WI38 (cell line): Measurements from ENCODE around the gene MYL12B.

Source experiments
- H3K4me3 ChIP-seq: 2 replicates; pipeline ENCODE4 v1.5.1; 2011; ENCODE audit warnings: low read depth, mild to moderate bottlenecking, control low read depth, low read length
- TF ChIP-seq, protein P1 (sequence below): IDR thresholded peaks from 2 replicates; pipeline ENCODE4 v1.5.1; 2012; ENCODE audit warnings: low read depth, mild to moderate bottlenecking, control low read depth, low read length

The MYL12B gene

DNA sequence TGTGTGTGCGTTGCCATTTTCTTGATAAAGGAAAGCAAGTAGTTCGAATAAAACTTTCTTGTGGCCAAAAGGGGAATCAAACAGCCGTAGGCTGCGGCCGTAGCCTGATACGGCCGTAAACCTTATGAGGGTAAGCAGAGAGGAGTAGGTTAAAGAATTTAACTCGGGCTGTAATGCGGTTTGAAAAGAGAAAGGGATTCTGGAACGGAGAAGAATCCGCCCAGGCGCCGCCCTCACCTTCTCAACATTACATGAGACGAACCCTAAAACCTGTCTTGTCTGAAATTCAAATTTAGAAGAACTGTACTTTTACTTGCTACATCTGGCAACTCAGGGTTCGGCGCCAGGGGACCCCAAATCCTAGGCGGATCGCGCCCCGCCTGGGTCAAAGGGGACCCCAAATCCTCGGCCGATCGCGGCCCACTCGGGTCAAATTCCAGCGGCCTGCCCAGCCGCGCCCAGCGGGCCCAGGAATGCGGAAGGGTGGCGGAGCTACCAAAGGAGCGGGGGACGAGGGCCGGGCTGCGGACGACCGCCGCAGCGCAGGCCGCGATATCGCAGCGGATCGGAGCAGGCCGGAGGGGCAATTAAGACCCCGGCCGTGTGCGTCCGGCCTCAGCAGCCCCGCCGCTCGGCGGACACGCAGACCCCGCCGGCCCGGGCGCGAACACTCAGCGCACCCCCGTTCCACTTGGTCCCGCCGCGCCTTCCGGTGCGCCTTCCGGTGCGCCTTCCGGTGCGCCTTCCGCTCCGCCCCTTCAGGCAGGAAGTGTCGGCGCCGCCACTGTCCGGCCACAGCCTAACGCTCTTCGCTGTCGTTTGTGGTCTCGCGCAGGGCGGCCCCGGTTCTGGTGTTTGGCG is at the start of gene MYL12B:
TSS of gene MYL12B (plus strand) at position 761 of the 861 bp plus-strand sequence. CDS start 10,766 bp downstream, outside the sequence.
- TF ChIP-seq, protein P1, sequence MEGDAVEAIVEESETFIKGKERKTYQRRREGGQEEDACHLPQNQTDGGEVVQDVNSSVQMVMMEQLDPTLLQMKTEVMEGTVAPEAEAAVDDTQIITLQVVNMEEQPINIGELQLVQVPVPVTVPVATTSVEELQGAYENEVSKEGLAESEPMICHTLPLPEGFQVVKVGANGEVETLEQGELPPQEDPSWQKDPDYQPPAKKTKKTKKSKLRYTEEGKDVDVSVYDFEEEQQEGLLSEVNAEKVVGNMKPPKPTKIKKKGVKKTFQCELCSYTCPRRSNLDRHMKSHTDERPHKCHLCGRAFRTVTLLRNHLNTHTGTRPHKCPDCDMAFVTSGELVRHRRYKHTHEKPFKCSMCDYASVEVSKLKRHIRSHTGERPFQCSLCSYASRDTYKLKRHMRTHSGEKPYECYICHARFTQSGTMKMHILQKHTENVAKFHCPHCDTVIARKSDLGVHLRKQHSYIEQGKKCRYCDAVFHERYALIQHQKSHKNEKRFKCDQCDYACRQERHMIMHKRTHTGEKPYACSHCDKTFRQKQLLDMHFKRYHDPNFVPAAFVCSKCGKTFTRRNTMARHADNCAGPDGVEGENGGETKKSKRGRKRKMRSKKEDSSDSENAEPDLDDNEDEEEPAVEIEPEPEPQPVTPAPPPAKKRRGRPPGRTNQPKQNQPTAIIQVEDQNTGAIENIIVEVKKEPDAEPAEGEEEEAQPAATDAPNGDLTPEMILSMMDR: no peak
- peak within 1 kb of the TSS; percentile 96 for H3K4me3 ChIP-seq

- TF ChIP-seq, protein P1: no peak
- no peak overlapping the region for H3K4me3 ChIP-seq
Measured at GRCh38 chr18:3212657-3213056, 49.3 kb upstream of the MYL12B start.

- no peak overlapping the region for H3K4me3 ChIP-seq
- TF ChIP-seq, protein P1: no peak
Measured at GRCh38 chr18:3213300-3214059, 48.5 kb upstream of the MYL12B start.

GRCh38 chr18:3214855-3215637 is 46.9 kb upstream of the MYL12B start:
- no peak overlapping the region for H3K4me3 ChIP-seq
- TF ChIP-seq, protein P1: no peak

DNA sequence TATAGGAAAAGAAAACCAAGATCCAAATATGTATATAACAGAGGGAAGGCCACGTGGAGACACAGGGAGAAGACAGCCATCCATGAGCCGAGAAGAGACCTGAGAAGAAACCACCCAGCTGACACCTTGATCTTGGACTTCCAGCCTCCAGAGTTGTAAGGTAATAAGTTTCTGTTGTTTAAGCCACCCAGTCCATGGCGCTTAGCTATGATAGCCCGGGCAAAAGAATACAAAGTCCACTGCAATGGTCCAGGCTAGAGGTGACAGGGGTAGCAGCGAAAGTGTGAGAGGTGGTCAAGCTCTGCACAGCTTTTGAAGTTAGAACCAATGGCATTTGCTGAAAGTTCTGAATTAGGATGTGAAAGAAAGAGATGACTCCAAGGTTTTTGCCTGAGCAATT is 44.9 kb upstream of the MYL12B start:
- TF ChIP-seq, protein P1: no peak
- H3K4me3 ChIP-seq: no peak overlapping the region

GRCh38 chr18:3217948-3218647 is 43.8 kb upstream of the MYL12B start:
- no peak overlapping the region for H3K4me3 ChIP-seq
- TF ChIP-seq, protein P1: no peak
